B cell (primary cell): ENCODE measurements around the gene PDPR.
"Not testable (repeated sequence)": the region's sequence is repeated elsewhere in the genome, so short reads cannot be mapped to it uniquely, and the experiment has no call there.

ENCODE experiments used
- CTCF ChIP-seq: fragments of 200-600 bp; IDR thresholded peaks from one replicate; pipeline ENCODE4 v1.8.0; 2022; ENCODE audit warnings: antibody characterized with exemption, mild to moderate bottlenecking
- EZH2 ChIP-seq: IDR thresholded peaks from 2 replicates; pipeline ENCODE4 v1.6.1; 2012; ENCODE audit warnings: borderline replicate concordance, low read depth, mild to moderate bottlenecking, moderate library complexity, low read length; ENCODE audit not compliant: insufficient read depth, poor library complexity, severe bottlenecking

- TF ChIP-seq CTCF, EZH2: not testable (repeated sequence)
Observed at GRCh38 chr16:70083931-70084330, 30.2 kb upstream of the PDPR start.
